ENCODE results near the gene MAPK11.
A peak's percentile ranks its signal among the peaks of the same experiment; 100 is the strongest.

The MAPK11 gene

GRCh38 chr22:50269970-50270665, at the start of gene MAPK11:
TSS of gene MAPK11 (minus strand) at chr22:50270380. CDS start at chr22:50270292, 88 bp downstream.
- peak in 23 of 56 donors; percentile 11 to 67 (median 44) for DNase-seq

GRCh38 chr22:50319503-50319951, 49.3 kb upstream of the MAPK11 start:
- no peak for DNase-seq

GRCh38 chr22:50318698-50319411, 48.7 kb upstream of the MAPK11 start:
- DNase-seq, result no peak

GRCh38 chr22:50318356-50318697, 48.1 kb upstream of the MAPK11 start:
- DNase-seq, result no peak

GRCh38 chr22:50317674-50318073, 47.5 kb upstream of the MAPK11 start:
- DNase-seq, result no peak

- DNase-seq, result no peak
Observed at GRCh38 chr22:50317178-50317577, 47.0 kb upstream of the MAPK11 start.

GRCh38 chr22:50316114-50317065, 46.2 kb upstream of the MAPK11 start:
- no peak for DNase-seq

GRCh38 chr22:50315289-50316113, 45.3 kb upstream of the MAPK11 start:
- no peak for DNase-seq

GRCh38 chr22:50314455-50315288, 44.5 kb upstream of the MAPK11 start:
- peak in 1 of 56 donors; percentile 6 for DNase-seq

- DNase-seq, result no peak
Observed at GRCh38 chr22:50314081-50314454, 43.9 kb upstream of the MAPK11 start.

GRCh38 chr22:50313600-50313999, 43.4 kb upstream of the MAPK11 start:
- no peak for DNase-seq

- no peak for DNase-seq
Observed at GRCh38 chr22:50313021-50313420, 42.8 kb upstream of the MAPK11 start.

- DNase-seq, result no peak
Observed at GRCh38 chr22:50312371-50312770, 42.2 kb upstream of the MAPK11 start.

- no peak for DNase-seq
Observed at GRCh38 chr22:50311606-50312351, 41.6 kb upstream of the MAPK11 start.

- no peak for DNase-seq
Observed at GRCh38 chr22:50310949-50311444, 40.8 kb upstream of the MAPK11 start.

GRCh38 chr22:50310031-50310722, 40.0 kb upstream of the MAPK11 start:
- DNase-seq, result no peak

- DNase-seq, result no peak
Observed at GRCh38 chr22:50309601-50309991, 39.4 kb upstream of the MAPK11 start.

- DNase-seq, result peak in 1 of 56 donors; percentile 12
Observed at GRCh38 chr22:50308986-50309600, 38.9 kb upstream of the MAPK11 start.
